HCT116 (cell line): ENCODE measurements around the gene PHYHIPL. TPM values are rescaled to one million over a fixed set of nuclear protein-coding genes. Genes with fewer than 3 reads are reported as not detected.

Source experiments
- ATAC-seq: fragments of 200-7000 bp; cut with Tn5 transposase; 2 replicates; pipeline ENCODE4 v1.9.1; 2020; ENCODE audit warnings: mild to moderate bottlenecking, moderate library complexity
- BruUV-seq: library from RNA; stranded (reverse); fragments of 400-500 nt; replicated peaks from 2 replicates; lab custom pipeline; 2021; lab: Mats Ljungman, UMichigan
- CTCF ChIA-PET: fragments of 300-600 bp; sonication (Branson Sonifier 250); formaldehyde crosslinking; loops from one replicate; lab custom pipeline; 2021; ENCODE audit warnings: antibody characterized with exemption; lab: Charles Lee
- POLR2A ChIA-PET: fragments of 300-600, 350-600 bp; sonication (Branson Sonifier 250); formaldehyde crosslinking; loops from one replicate; lab custom pipeline; 2021; ENCODE audit warnings: antibody characterized with exemption; lab: Charles Lee
- RAD21 ChIA-PET, 2 experiments: fragments of 300-600 bp; sonication (Branson Sonifier 250); formaldehyde crosslinking; loops; one replicate each; lab custom pipeline; 2023; ENCODE audit warnings: low total read pairs in 2 of 2; ENCODE audit not compliant: uncharacterized antibody in 2 of 2, unreplicated experiment in 2 of 2, low non-redundant PET in 1 of 2; lab: Charles Lee
- DNase-seq: peaks from one replicate; pipeline ENCODE4 v3.0.0-alpha.2; 2010; ENCODE audit warnings: low read depth, low spot score
- H2AFZ ChIP-seq: fragments of 200-600 bp; shearing (Covaris generic), sonication (generic); 2 replicates; pipeline ENCODE4 v1.6.1; 2017; ENCODE audit warnings: low read depth, mixed run types, mixed read lengths, antibody characterized with exemption, low read length; ENCODE audit not compliant: poor library complexity, severe bottlenecking
- H3K27ac ChIP-seq: 2 replicates; pipeline ENCODE4 v1.5.1; 2012; ENCODE audit warnings: low read depth, low read length
- H3K27me3 ChIP-seq: fragments of 200-600 bp; sonication (generic); 2 replicates; pipeline ENCODE4 v1.6.1; 2016; ENCODE audit warnings: mixed run types, low read length, mixed read lengths; ENCODE audit not compliant: insufficient read depth
- H3K36me3 ChIP-seq, 2 experiments: fragments of 200-500 bp in 1 of 2; fragments of 200-600 bp in 1 of 2; sonication (Bioruptor generic) in 1 of 2; sonication (generic) in 1 of 2; 2 replicates each; pipeline versions ENCODE4 v1.5.1 to v1.6.1; 2014 to 2016; ENCODE audit warnings: low read length in 2 of 2, inconsistent platforms in 1 of 2, mixed read lengths in 1 of 2, mixed run types in 1 of 2; ENCODE audit not compliant: insufficient read depth in 2 of 2, control insufficient read depth in 1 of 2
- H3K4me1 ChIP-seq, 2 experiments: fragments of 200-600 bp in 1 of 2; sonication (generic) in 1 of 2; 2 replicates each; pipeline versions ENCODE4 v1.5.1 to v1.6.1; 2012 to 2017; ENCODE audit warnings: low read length in 2 of 2, inconsistent platforms in 1 of 2, mild to moderate bottlenecking in 1 of 2, mixed read lengths in 1 of 2, mixed run types in 1 of 2, moderate library complexity in 1 of 2; ENCODE audit not compliant: insufficient read depth in 2 of 2, control insufficient read depth in 1 of 2
- H3K4me2 ChIP-seq: fragments of 200-600 bp; sonication (generic); 2 replicates; pipeline ENCODE4 v1.6.1; 2017; ENCODE audit warnings: mixed run types, low read length, mixed read lengths
- H3K4me3 ChIP-seq, 2 experiments: fragments of 200-600 bp in 1 of 2; sonication (generic) in 1 of 2; replicated peaks in 1 of 2; 2 replicates each; pipeline ENCODE4 v1.5.1; 2011 to 2016; ENCODE audit warnings: low read length in 2 of 2, control low read depth in 1 of 2, low read depth in 1 of 2, mild to moderate bottlenecking in 1 of 2, mixed read lengths in 1 of 2, mixed run types in 1 of 2
- H3K79me2 ChIP-seq: fragments of 200-600 bp; sonication (generic); 2 replicates; pipeline ENCODE4 v1.6.1; 2017; ENCODE audit warnings: mild to moderate bottlenecking, mixed run types, low read length, moderate library complexity, mixed read lengths; ENCODE audit not compliant: insufficient read depth
- H3K9ac ChIP-seq: fragments of 200-600 bp; sonication (generic); 2 replicates; pipeline ENCODE4 v1.6.1; 2016; ENCODE audit warnings: low read length, mixed read lengths
- H3K9me2 ChIP-seq: fragments of 200-600 bp; sonication (generic), shearing (Covaris generic); 2 replicates; pipeline ENCODE4 v1.6.1; 2017; ENCODE audit warnings: mixed run types, mild to moderate bottlenecking, moderate library complexity; ENCODE audit not compliant: insufficient read depth
- H3K9me3 ChIP-seq, 2 experiments: fragments of 200-500 bp in 1 of 2; fragments of 200-600 bp in 1 of 2; sonication (Bioruptor generic) in 1 of 2; sonication (generic) in 1 of 2; 2 replicates each; pipeline ENCODE4 v1.6.1; 2014 to 2017; ENCODE audit warnings: low read length in 2 of 2, mixed read lengths in 2 of 2, inconsistent platforms in 1 of 2, low read depth in 1 of 2, mild to moderate bottlenecking in 1 of 2, mixed run types in 1 of 2, moderate library complexity in 1 of 2; ENCODE audit not compliant: control insufficient read depth in 1 of 2, insufficient read depth in 1 of 2
- H4K20me1 ChIP-seq: fragments of 200-600 bp; sonication (generic), shearing (Covaris generic); 2 replicates; pipeline ENCODE4 v1.6.1; 2017; ENCODE audit warnings: mixed run types, mild to moderate bottlenecking, moderate library complexity; ENCODE audit not compliant: insufficient read depth
- ATF3 ChIP-seq: IDR thresholded peaks from 2 replicates; pipeline ENCODE4 v1.6.1; 2012
- CBX3 ChIP-seq: IDR thresholded peaks from 2 replicates; pipeline ENCODE4 v1.6.1; 2012; ENCODE audit warnings: low read depth
- CEBPB ChIP-seq: IDR thresholded peaks from 2 replicates; pipeline ENCODE4 v1.6.1; 2012; ENCODE audit warnings: low read depth
- CTCF ChIP-seq, 3 experiments: fragments of 200-600 bp in 1 of 3; sonication (generic) in 1 of 3; IDR thresholded peaks in 2 of 3; conservative IDR thresholded peaks in 1 of 3; 2 replicates each; pipeline ENCODE4 v1.5.1; 2012 to 2017; ENCODE audit warnings: low read depth in 2 of 3, low read length in 2 of 3, antibody characterized with exemption in 1 of 3, borderline replicate concordance in 1 of 3, control low read depth in 1 of 3, mild to moderate bottlenecking in 1 of 3, mixed read lengths in 1 of 3, mixed run types in 1 of 3, moderate library complexity in 1 of 3; ENCODE audit not compliant: insufficient read depth in 1 of 3
- EGR1 ChIP-seq: IDR thresholded peaks from 2 replicates; pipeline ENCODE4 v1.6.1; 2012; ENCODE audit warnings: low read depth
- ELF1 ChIP-seq: IDR thresholded peaks from 2 replicates; pipeline ENCODE4 v1.6.1; 2012; ENCODE audit warnings: low read depth, borderline replicate concordance
- EZH2 ChIP-seq: fragments of 200-600 bp; sonication (generic); IDR thresholded peaks from 2 replicates; pipeline ENCODE4 v1.6.1; 2017; ENCODE audit warnings: antibody characterized with exemption, mixed run types
- EZH2phosphoT487 ChIP-seq: fragments of 200-600 bp; IDR thresholded peaks from 2 replicates; pipeline ENCODE4 v1.6.1; 2018; ENCODE audit warnings: antibody characterized with exemption, borderline replicate concordance
- FOSL1 ChIP-seq: IDR thresholded peaks from 2 replicates; pipeline ENCODE4 v1.6.1; 2012; ENCODE audit warnings: low read depth
- JUND ChIP-seq: IDR thresholded peaks from 2 replicates; pipeline ENCODE4 v1.6.1; 2012
- MAX ChIP-seq: IDR thresholded peaks from 2 replicates; pipeline ENCODE4 v1.6.1; 2012
- POLR2A ChIP-seq: IDR thresholded peaks from 2 replicates; pipeline ENCODE4 v1.7.0; 2011; ENCODE audit warnings: borderline replicate concordance; ENCODE audit not compliant: insufficient read depth, insufficient read length; ENCODE audit errors: extremely low read depth
- SIN3A ChIP-seq: IDR thresholded peaks from 2 replicates; pipeline ENCODE4 v1.6.1; 2012; ENCODE audit warnings: low read depth
- SP1 ChIP-seq: IDR thresholded peaks from 2 replicates; pipeline ENCODE4 v1.6.1; 2012; ENCODE audit warnings: low read depth
- SRF ChIP-seq: IDR thresholded peaks from 2 replicates; pipeline ENCODE4 v1.6.1; 2012; ENCODE audit warnings: low read depth
- TCF7L2 ChIP-seq: IDR thresholded peaks from 2 replicates; pipeline ENCODE4 v1.7.0; 2011; ENCODE audit warnings: borderline replicate concordance, inconsistent platforms; ENCODE audit not compliant: insufficient read depth, insufficient read length; ENCODE audit errors: extremely low read depth
- YY1 ChIP-seq: IDR thresholded peaks from 2 replicates; pipeline ENCODE4 v1.6.1; 2011; ENCODE audit warnings: low read length, low read depth, moderate library complexity, mild to moderate bottlenecking; ENCODE audit not compliant: insufficient replicate concordance; ENCODE audit errors: extremely low read depth
- ZBTB33 ChIP-seq: IDR thresholded peaks from 2 replicates; pipeline ENCODE4 v1.6.1; 2011; ENCODE audit warnings: mild to moderate bottlenecking, low read length, moderate library complexity; ENCODE audit not compliant: insufficient replicate concordance; ENCODE audit errors: extremely low read depth
- ZFX ChIP-seq: fragments of 450-650 bp; IDR thresholded peaks from 2 replicates; pipeline ENCODE4 v1.6.1; 2017
- intact Hi-C: fragments of 100-400 bp; cut with micrococcal nuclease; formaldehyde crosslinking; loops from 2 replicates; pipeline ENCODE4 v1.10.0; 2022
- total RNA-seq: library from RNA; stranded (reverse); gene quantifications from one replicate; pipeline ENCODE4 v1.2.1, GENCODE V29; 2021; ENCODE audit not compliant: unreplicated experiment

PHYHIPL gene
- total RNA-seq, 1 experiment from 2014 or later = not detected

DNA sequence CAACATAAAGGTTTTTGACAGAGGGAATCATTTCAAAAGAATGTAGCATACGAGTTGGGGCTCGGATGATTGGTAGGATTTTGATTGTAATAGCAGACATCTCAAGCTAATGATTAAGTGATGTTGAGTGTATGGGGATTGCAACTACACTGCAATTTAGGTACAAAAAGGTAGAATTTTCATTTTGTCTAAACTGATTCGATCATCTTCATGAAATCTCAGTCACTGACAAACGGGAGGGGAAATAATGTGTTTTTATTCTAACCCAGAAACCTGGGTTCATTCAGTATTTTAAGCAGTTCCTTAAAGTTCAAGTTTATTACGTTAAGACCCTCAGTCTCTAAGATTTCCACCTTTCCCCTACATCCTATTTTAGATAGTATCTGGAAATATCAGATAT is 3.9 kb upstream of the PHYHIPL start:
- ATAC-seq = no peak
- Histone ChIP-seq H3K9me3 (no peaks in the 10 kb centered on the region), H3K4me3 (no peak overlapping the region), H3K36me3 (no peaks in the 10 kb centered on the region), H2AFZ (no peak overlapping the region), H3K9ac (no peak overlapping the region), H3K79me2 (no peaks in the 10 kb centered on the region), H3K27me3 (no peaks in the 10 kb centered on the region), H3K27ac (no peak overlapping the region), H3K4me1 (no peaks in the 10 kb centered on the region)
- CTCF ChIA-PET = no interaction called here
- BruUV-seq = no TSS peak
- DNase-seq = no peak
- RAD21 ChIA-PET = no interaction called here
- POLR2A ChIA-PET = no interaction called here
- TF ChIP-seq FOSL1 = no peak
- TF ChIP-seq EZH2 = no peak
- TF ChIP-seq, all 23 proteins: peak for 0
- H4K20me1 ChIP-seq = no peaks in the 10 kb centered on the region
- no peaks in the 10 kb centered on the region for H3K9me2 ChIP-seq
- H3K4me2 ChIP-seq = no peak overlapping the region
- intact Hi-C loops = no loop called here

DNA sequence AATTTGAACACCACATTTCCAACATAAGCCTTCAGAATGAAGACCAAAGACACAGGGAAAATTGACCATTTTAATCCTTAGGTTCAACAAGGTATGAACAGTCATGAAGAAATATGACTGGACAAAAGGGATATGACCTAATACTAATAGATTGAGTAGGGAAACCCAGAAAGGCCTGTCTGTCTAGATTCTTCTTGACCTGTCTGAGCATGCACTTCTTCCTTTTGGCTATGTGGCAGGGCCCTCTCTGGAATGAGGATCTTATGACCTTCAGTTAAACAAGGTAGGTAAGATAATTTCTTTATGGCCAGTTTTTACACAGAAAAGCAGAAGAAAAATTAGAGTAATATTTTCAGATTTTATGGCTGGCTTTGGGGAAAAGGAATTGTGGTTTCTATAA is 3.0 kb upstream of the PHYHIPL start:
- no peaks in the 10 kb centered on the region for H3K36me3 ChIP-seq
- no peaks in the 10 kb centered on the region for H3K27me3 ChIP-seq
- intact Hi-C loops = no loop called here
- BruUV-seq = no TSS peak
- H3K9me2 ChIP-seq = no peaks in the 10 kb centered on the region
- DNase-seq (no peak), ATAC-seq (no peak)
- ChIA-PET POLR2A (no interaction called here), CTCF (no interaction called here), RAD21 (interaction anchor here in 1 of 2 experiments (0.7 kb wide), 1 partner anchor 147 kb away, joined by 6 read pairs; no protein-coding TSS in a partner anchor)
- no peaks in the 10 kb centered on the region for H3K79me2 ChIP-seq
- H3K4me1 ChIP-seq = no peaks in the 10 kb centered on the region
- no peaks in the 10 kb centered on the region for H4K20me1 ChIP-seq
- H3K9ac ChIP-seq = no peak overlapping the region
- H2AFZ ChIP-seq = no peak overlapping the region
- H3K4me3 ChIP-seq = no peak overlapping the region
- no peak overlapping the region for H3K4me2 ChIP-seq
- H3K9me3 ChIP-seq = no peaks in the 10 kb centered on the region
- no peak overlapping the region for H3K27ac ChIP-seq
- TF ChIP-seq SP1 (no peak), JUND (no peak), POLR2A (no peak), CEBPB (no peak), YY1 (no peak), MAX (no peak), SRF (no peak), SIN3A (no peak), TCF7L2 (no peak), ELF1 (no peak), ZBTB33 (no peak), ZFX (no peak), EZH2 (no peak), ATF3 (no peak), CTCF (IDR thresholded peaks at IDR 0.05 in 2 of 3, conservative IDR thresholded peaks at IDR 0.05 in 1 of 3; ENCODE audit: borderline replicate concordance in 1 of 3, insufficient read depth in 1 of 3, low read depth in 2 of 3, low read length in 2 of 3) (no peak), CBX3 (no peak), FOSL1 (no peak), EGR1 (no peak), EZH2phosphoT487 (no peak)
